Neural progenitor cell (in vitro differentiated cells): Measurements from ENCODE around the gene EYA4. TPM values are rescaled to one million over a fixed set of nuclear protein-coding genes. Genes with fewer than 3 reads are reported as not detected.

Experiments used
- DNase-seq: peaks from one replicate; pipeline ENCODE4 v3.0.0-alpha.2; 2016; ENCODE audit warnings: low spot score
- H2AFZ ChIP-seq: fragments of 200-600 bp; sonication (generic); replicated peaks from 2 replicates; pipeline ENCODE4 v1.6.1; 2016; ENCODE audit warnings: antibody characterized with exemption
- H3F3A ChIP-seq: fragments of 200-600 bp; sonication (generic); 2 replicates; pipeline ENCODE4 v1.6.1; 2016; ENCODE audit warnings: antibody characterized with exemption, low read depth
- H3K27ac ChIP-seq: fragments of 200-600 bp; sonication (generic); 2 replicates; pipeline ENCODE4 v1.5.1; 2016; ENCODE audit warnings: mild to moderate bottlenecking
- H3K27me3 ChIP-seq: fragments of 200-600 bp; sonication (generic); 2 replicates; pipeline ENCODE4 v1.6.1; 2016; ENCODE audit warnings: mild to moderate bottlenecking, moderate library complexity
- H3K36me3 ChIP-seq: fragments of 200-600 bp; sonication (generic); 2 replicates; pipeline ENCODE4 v1.5.1; 2016
- H3K4me1 ChIP-seq: fragments of 200-600 bp; sonication (generic); 2 replicates; pipeline ENCODE4 v1.6.1; 2016; ENCODE audit warnings: mixed run types
- H3K4me2 ChIP-seq: fragments of 200-600 bp; sonication (generic); 2 replicates; pipeline ENCODE4 v1.6.1; 2016
- H3K4me3 ChIP-seq: fragments of 200-600 bp; sonication (generic); 2 replicates; pipeline ENCODE4 v1.5.1; 2016
- H3K79me2 ChIP-seq: fragments of 200-600 bp; sonication (generic); 2 replicates; pipeline ENCODE4 v1.6.1; 2016; ENCODE audit warnings: low read depth
- H3K9ac ChIP-seq: fragments of 200-600 bp; sonication (generic); 2 replicates; pipeline ENCODE4 v1.6.1; 2016
- H3K9me3 ChIP-seq: fragments of 200-600 bp; sonication (generic); 2 replicates; pipeline ENCODE4 v1.5.1; 2016; ENCODE audit warnings: low read depth
- H4K20me1 ChIP-seq: fragments of 200-600 bp; sonication (generic); 2 replicates; pipeline ENCODE4 v1.6.1; 2016; ENCODE audit warnings: low read depth
- H3K27ac Mint-ChIP-seq: 3 replicates; pipeline ENCODE4 v1.8.0; 2021; ENCODE audit warnings: mixed read lengths
- H3K27me3 Mint-ChIP-seq: 2 replicates; pipeline ENCODE4 v1.8.0; 2022; ENCODE audit warnings: low read depth, mild to moderate bottlenecking, inconsistent platforms, moderate library complexity, mixed read lengths; ENCODE audit not compliant: insufficient read depth
- H3K36me3 Mint-ChIP-seq: 3 replicates; pipeline ENCODE4 v1.8.0; 2021; ENCODE audit warnings: mixed read lengths
- H3K4me1 Mint-ChIP-seq: 3 replicates; pipeline ENCODE4 v1.8.0; 2021; ENCODE audit warnings: mixed read lengths
- H3K4me3 Mint-ChIP-seq: 3 replicates; pipeline ENCODE4 v1.8.0; 2021; ENCODE audit warnings: mild to moderate bottlenecking, moderate library complexity, mixed read lengths
- H3K9me3 Mint-ChIP-seq: 3 replicates; pipeline ENCODE4 v1.8.0; 2020; ENCODE audit warnings: mixed read lengths
- CTCF ChIP-seq: fragments of 200-600 bp; sonication (generic); IDR thresholded peaks from 2 replicates; pipeline ENCODE4 v1.5.1; 2017; ENCODE audit warnings: antibody characterized with exemption, mild to moderate bottlenecking
- EZH2 ChIP-seq: fragments of 200-600 bp; sonication (generic); IDR thresholded peaks from 2 replicates; pipeline ENCODE4 v1.6.1; 2017; ENCODE audit warnings: antibody characterized with exemption, mild to moderate bottlenecking, moderate library complexity
- EZH2phosphoT487 ChIP-seq: fragments of 200-600 bp; sonication (generic); IDR thresholded peaks from 2 replicates; pipeline ENCODE4 v1.6.1; 2017; ENCODE audit warnings: antibody characterized with exemption
- total RNA-seq: library from RNA; depleted of rRNA; stranded (reverse); fragments of >200 nt; gene quantifications from 2 replicates; pipeline ENCODE4 v1.2.3, GENCODE V29; 2015; ENCODE audit warnings: low replicate concordance

Gene EYA4
- total RNA-seq, 1 donor from 2014 or later, result 2.4 TPM

GRCh38 chr6:133369773-133370272, 128.7 kb downstream of the EYA4 start:
- H3K9ac ChIP-seq, result no peak overlapping the region
- Mint-ChIP-seq H3K27me3 (no peaks in the 10 kb centered on the region), H3K4me3 (no peak overlapping the region), H3K4me1 (peaks cover 5% of the 10 kb centered on the region), H3K36me3 (no peaks in the 10 kb centered on the region), H3K9me3 (no peaks in the 10 kb centered on the region), H3K27ac (no peak overlapping the region)
- no peak overlapping the region for H2AFZ ChIP-seq
- H3F3A ChIP-seq, result peaks cover 4% of the 10 kb centered on the region
- no peak overlapping the region for H3K4me2 ChIP-seq
- TF ChIP-seq EZH2phosphoT487 (no peak), CTCF (no peak), EZH2 (no peak)
- H3K27me3 ChIP-seq, result no peaks in the 10 kb centered on the region
- H3K36me3 ChIP-seq, result no peaks in the 10 kb centered on the region
- H4K20me1 ChIP-seq, result no peaks in the 10 kb centered on the region
- no peaks in the 10 kb centered on the region for H3K79me2 ChIP-seq
- H3K9me3 ChIP-seq, result no peaks in the 10 kb centered on the region
- no peak overlapping the region for H3K4me3 ChIP-seq
- no peak for DNase-seq
- no peak overlapping the region for H3K27ac ChIP-seq
- peaks cover 4% of the 10 kb centered on the region for H3K4me1 ChIP-seq

GRCh38 chr6:133376743-133377142, 135.6 kb downstream of the EYA4 start:
- Histone ChIP-seq H4K20me1 (no peaks in the 10 kb centered on the region), H3F3A (no peaks in the 10 kb centered on the region), H3K4me3 (no peak overlapping the region), H3K9me3 (no peaks in the 10 kb centered on the region), H3K9ac (no peak overlapping the region), H3K27me3 (no peaks in the 10 kb centered on the region), H3K4me2 (no peak overlapping the region), H3K4me1 (peaks cover under 1% of the 10 kb centered on the region), H3K27ac (no peak overlapping the region), H3K36me3 (no peaks in the 10 kb centered on the region), H3K79me2 (no peaks in the 10 kb centered on the region), H2AFZ (no peak overlapping the region)
- no peaks in the 10 kb centered on the region for H3K4me1 Mint-ChIP-seq
- no peak overlapping the region for H3K27ac Mint-ChIP-seq
- no peaks in the 10 kb centered on the region for H3K36me3 Mint-ChIP-seq
- no peak overlapping the region for H3K4me3 Mint-ChIP-seq
- TF ChIP-seq EZH2 (no peak), EZH2phosphoT487 (no peak), CTCF (no peak)
- no peak for DNase-seq
- no peaks in the 10 kb centered on the region for H3K9me3 Mint-ChIP-seq
- H3K27me3 Mint-ChIP-seq, result no peaks in the 10 kb centered on the region

- Histone ChIP-seq H3K4me2 (no peak overlapping the region), H3K4me3 (no peak overlapping the region), H3K79me2 (no peaks in the 10 kb centered on the region), H3K36me3 (no peaks in the 10 kb centered on the region), H2AFZ (no peak overlapping the region), H3K4me1 (peaks cover 4% of the 10 kb centered on the region), H3K27ac (no peak overlapping the region), H3K27me3 (no peaks in the 10 kb centered on the region), H3K9me3 (no peaks in the 10 kb centered on the region), H3F3A (no peaks in the 10 kb centered on the region), H3K9ac (no peak overlapping the region), H4K20me1 (no peaks in the 10 kb centered on the region)
- no peak overlapping the region for H3K4me3 Mint-ChIP-seq
- no peaks in the 10 kb centered on the region for H3K36me3 Mint-ChIP-seq
- H3K27ac Mint-ChIP-seq, result no peak overlapping the region
- no peaks in the 10 kb centered on the region for H3K4me1 Mint-ChIP-seq
- TF ChIP-seq EZH2, result no peak
- no peak for TF ChIP-seq CTCF
- TF ChIP-seq EZH2phosphoT487, result no peak
- no peaks in the 10 kb centered on the region for H3K27me3 Mint-ChIP-seq
- DNase-seq, result no peak
- no peaks in the 10 kb centered on the region for H3K9me3 Mint-ChIP-seq
Measured at GRCh38 chr6:133377219-133377618, 136.1 kb downstream of the EYA4 start.
